HG03159 (cell line): Measurements from ENCODE around the gene TRABD.

ENCODE experiments used
- ATAC-seq: cut with Tn5 transposase; IDR thresholded peaks from one replicate; pipeline ENCODE4 v1.9.1; 2021; ENCODE audit warnings: mild to moderate bottlenecking, moderate library complexity; ENCODE audit not compliant: unreplicated experiment

TRABD gene

GRCh38 chr22:50173311-50173982 lies 12.3 kb upstream of the TRABD start:
- no peak for ATAC-seq

- no peak for ATAC-seq
Observed at GRCh38 chr22:50173983-50174355, 11.7 kb upstream of the TRABD start.

DNA sequence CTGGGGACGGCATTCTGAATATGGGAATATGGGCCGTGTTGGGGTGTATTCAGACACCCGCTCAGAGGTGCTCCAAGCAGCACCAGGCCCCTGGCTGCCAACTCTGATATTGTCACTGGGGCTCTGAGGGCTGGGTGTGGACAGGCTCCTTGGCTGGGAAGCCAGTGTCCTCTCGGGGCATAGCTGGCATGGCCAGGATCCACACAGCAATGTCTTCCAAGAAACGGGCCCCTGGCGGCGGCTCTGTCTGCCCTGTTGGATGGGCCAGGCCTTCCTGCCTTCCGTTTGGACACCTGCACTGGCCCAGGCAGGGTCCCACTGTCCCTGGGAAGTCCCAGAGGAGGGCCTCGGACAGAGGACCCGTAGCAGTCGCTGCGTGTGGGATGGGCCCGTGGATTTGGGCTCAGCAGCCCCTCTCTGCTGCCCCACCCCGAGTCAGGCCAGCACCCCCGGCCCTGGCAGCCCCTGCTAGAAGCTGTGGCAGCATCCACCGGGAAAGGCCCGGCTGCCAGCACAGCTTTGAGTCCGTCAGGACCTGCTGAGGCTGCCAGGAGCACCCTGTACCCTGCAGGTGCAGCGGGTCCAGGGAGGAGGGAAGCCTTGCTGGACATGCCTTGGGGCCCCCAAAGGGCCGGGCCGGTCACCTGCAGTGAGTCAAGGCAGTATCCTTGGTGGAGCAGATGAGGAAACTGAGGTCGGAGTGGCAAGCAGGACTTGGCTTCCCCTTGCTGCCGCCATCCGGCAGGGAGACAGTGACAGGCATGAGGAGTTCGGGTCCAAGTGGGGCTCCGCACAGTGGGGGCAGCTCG lies 11.1 kb upstream of the TRABD start:
- no peak for ATAC-seq

DNA sequence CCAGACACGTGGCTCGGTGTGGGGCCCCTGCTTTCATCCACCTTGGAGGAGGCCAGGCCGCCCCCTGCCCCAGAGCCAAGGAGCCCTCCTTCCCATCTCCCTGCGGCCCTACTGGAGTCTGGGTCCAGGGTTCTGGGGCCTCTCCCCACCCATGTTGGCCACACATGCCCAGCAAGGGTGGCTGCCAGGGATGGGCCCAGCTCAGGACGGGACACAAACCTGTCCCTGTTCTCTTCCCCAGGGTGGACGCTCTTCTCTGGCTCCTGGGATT lies 10.6 kb upstream of the TRABD start:
- no peak for ATAC-seq

DNA sequence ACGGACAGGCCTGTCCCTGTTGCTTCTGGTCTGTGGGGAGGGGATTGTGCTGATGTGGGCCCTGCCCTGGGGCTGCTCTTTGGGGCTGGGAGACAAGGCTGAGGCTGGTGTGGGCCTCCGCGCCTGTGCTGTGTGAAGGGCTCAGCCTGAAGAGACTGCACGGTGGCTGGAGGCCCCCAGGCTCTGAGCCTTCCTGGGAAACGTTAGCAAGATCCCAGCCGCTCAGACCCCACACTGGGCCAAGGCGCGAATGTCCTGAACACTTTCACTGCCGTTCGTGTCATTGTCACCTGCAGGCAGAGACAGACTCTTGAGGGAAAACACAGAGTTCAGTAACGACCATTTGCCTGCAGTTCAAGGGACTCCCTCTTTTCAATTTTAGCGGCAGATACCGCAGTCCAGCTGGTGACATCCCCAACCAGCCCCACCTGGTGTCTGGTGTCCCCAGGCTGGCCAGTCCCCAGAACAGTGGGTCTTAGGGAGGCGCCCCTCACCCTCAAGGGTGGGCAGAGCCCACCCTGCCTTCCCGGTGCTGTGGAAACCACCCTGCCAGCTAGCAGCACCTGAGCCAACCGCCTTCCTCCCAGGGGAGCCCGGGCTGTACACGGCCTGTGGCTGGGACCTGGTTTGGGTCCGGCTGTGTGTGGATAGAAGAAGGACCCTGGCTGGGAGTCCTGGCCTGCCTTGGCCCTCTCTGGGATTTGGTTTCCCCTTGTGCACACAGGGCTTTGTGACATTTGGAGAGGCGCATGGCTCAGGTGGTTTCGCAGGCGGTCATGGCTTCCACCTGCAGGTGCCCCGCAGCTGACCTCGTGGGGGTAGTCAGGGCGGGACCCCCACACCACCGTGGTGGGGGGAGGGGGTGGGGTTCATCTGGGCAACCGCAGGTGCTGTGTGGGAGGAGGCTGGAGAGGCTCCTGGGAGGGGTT lies 9.5 kb upstream of the TRABD start:
- ATAC-seq, result no peak

- no peak for ATAC-seq
Observed at GRCh38 chr22:50176850-50177536, 8.7 kb upstream of the TRABD start.

DNA sequence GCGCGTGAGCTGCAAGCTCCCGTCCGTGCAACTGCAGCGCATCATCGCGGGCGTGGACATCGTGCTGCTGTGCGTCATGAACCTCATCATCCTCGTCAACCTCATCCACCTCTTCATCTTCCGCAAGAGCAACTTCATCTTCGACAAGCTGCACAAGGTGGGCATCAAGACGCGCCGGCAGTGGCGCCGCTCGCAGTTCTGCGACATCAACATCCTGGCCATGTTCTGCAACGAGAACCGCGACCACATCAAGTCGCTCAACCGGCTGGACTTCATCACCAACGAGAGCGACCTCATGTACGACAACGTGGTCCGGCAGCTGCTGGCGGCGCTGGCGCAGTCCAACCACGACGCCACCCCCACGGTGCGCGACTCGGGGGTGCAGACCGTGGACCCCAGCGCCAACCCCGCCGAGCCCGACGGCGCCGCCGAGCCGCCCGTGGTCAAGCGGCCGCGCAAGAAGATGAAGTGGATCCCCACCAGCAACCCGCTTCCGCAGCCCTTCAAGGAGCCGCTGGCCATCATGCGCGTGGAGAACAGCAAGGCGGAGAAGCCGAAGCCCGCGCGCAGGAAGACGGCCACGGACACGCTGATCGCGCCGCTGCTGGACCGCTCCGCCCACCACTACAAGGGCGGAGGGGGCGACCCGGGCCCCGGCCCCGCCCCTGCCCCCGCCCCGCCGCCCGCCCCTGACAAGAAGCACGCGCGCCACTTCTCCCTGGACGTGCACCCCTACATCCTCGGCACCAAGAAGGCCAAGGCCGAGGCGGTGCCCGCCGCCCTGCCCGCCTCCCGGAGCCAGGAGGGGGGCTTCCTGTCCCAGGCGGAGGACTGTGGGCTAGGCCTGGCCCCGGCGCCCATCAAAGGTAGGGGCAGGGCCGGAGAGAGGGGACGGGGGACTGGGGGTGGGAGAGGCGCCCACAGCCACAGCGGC lies 7.9 kb upstream of the TRABD start:
- ATAC-seq, result no peak

- ATAC-seq, result no peak
Observed at GRCh38 chr22:50178471-50178864, 7.2 kb upstream of the TRABD start.

GRCh38 chr22:50178871-50179869 lies 6.5 kb upstream of the TRABD start:
- no peak for ATAC-seq

DNA sequence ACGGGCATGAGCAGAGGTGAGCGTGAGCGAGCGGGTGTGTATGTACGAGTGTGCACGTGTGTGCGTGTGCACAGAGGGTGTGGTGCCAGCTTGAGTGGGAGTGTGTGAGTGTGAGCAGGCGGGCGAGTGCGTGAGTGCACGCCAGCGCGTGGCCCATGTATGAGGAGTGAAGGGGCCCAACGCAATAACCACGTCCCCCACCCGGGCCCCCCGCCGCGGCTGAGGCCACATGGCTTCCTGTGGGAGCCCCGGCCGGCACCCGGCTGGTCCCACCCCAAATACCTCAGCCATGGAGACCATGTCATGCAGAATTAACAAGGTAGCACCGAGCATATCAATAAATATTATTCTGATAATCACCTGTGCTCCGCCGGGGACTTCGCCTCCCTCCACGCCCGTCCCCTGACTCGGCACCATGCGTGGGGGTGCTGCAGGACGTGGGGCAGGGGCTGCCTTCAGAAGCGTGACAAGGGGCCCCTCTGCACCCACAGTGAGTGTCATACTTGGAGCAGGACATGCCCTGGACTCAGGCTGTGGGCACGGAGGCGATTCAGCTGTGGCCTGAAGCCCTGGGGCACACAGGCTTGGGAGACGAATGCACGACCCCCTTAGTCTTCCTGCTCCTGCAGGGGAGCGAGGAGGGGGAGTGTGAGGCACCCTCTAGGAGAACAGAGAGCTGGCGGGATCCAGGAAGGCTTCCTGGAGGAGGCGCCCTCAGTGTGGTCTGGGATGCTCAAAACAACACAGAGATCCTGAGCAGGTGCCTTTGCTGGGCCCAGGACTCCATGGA lies 5.6 kb upstream of the TRABD start:
- ATAC-seq, result no peak

GRCh38 chr22:50180727-50181521 lies 4.8 kb upstream of the TRABD start:
- no peak for ATAC-seq

- ATAC-seq, result no peak
Observed at GRCh38 chr22:50182176-50183081, 3.3 kb upstream of the TRABD start.

GRCh38 chr22:50183141-50183971 lies 2.4 kb upstream of the TRABD start:
- no peak for ATAC-seq

DNA sequence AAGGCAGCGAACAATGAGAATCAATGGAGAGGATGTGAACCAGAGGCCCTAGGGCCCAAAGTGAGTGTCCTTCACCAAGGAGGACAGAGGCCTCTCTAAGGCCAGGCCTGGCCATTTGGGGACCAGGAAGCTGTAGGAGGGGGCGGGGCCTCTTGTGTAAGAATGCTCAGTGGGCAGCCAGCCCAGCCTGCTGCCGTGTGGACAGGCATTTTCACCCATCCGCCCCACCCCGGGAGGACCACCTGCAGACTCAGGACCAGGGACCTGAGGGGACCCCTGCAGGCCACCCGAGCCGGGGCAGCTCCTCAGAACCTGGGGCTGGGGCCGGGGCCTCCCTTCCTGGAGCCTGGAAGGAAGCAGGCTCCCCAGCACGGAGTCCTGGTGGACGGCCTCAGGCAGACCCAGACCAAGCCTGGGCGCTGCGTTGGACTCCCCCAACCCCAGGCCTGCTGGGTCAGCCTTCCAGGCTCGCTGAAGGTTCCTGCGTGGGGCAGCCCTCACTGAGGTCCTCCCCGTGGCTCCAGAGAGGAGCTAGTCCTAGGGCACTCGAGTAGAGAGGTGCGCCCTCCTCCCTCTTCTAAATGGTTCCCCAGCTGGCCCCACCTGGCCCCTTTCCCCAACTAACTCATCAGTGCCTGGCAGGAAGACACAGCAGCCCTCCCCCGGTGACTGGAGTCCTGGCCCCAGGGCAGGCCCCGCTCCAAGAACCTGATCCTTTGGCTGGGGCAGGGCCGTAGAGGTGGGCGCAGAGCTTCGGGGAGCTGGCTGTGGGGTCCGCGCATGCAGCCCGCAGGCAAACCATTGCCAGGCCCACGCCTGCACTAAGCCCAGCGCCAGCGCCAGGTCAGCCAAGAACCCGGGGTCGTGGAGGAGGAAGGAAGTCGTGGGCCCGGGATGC lies 1.5 kb upstream of the TRABD start:
- ATAC-seq, result no peak
